ENCODE results near the gene CCDC149.

The CCDC149 gene

GRCh38 chr4:24877868-24878635 lies 34.8 kb downstream of the CCDC149 start:
- no peak for DNase-seq

GRCh38 chr4:24876431-24876830 lies 36.4 kb downstream of the CCDC149 start:
- no peak for DNase-seq

- no peak for DNase-seq
Measured at GRCh38 chr4:24872720-24873119, 40.1 kb downstream of the CCDC149 start.

- no peak for DNase-seq
Measured at GRCh38 chr4:24871210-24871609, 41.6 kb downstream of the CCDC149 start.

- DNase-seq, result no peak
Measured at GRCh38 chr4:24867766-24868296, 45.0 kb downstream of the CCDC149 start.

- no peak for DNase-seq
Measured at GRCh38 chr4:24867251-24867650, 45.6 kb downstream of the CCDC149 start.

GRCh38 chr4:24865401-24865800 lies 47.4 kb downstream of the CCDC149 start:
- DNase-seq, result no peak

- no peak for DNase-seq
Measured at GRCh38 chr4:24863799-24864198, 49.0 kb downstream of the CCDC149 start.

GRCh38 chr4:24862073-24862751 lies 50.6 kb downstream of the CCDC149 start:
- no peak for DNase-seq

GRCh38 chr4:24858550-24858949 lies 54.3 kb downstream of the CCDC149 start:
- no peak for DNase-seq

- no peak for DNase-seq
Measured at GRCh38 chr4:24858026-24858425, 54.8 kb downstream of the CCDC149 start.

GRCh38 chr4:24856586-24856985 lies 56.3 kb downstream of the CCDC149 start:
- no peak for DNase-seq

GRCh38 chr4:24855741-24856140 lies 57.1 kb downstream of the CCDC149 start:
- DNase-seq, result no peak

GRCh38 chr4:24853142-24853541 lies 59.7 kb downstream of the CCDC149 start:
- no peak for DNase-seq

- no peak for DNase-seq
Measured at GRCh38 chr4:24850674-24851073, 62.2 kb downstream of the CCDC149 start.

GRCh38 chr4:24849756-24850155 lies 63.1 kb downstream of the CCDC149 start:
- no peak for DNase-seq

- DNase-seq, result no peak
Measured at GRCh38 chr4:24849351-24849750, 63.5 kb downstream of the CCDC149 start.

GRCh38 chr4:24846716-24847115 lies 66.1 kb downstream of the CCDC149 start:
- no peak for DNase-seq

GRCh38 chr4:24845902-24846301 lies 66.9 kb downstream of the CCDC149 start:
- no peak for DNase-seq

- no peak for DNase-seq
Measured at GRCh38 chr4:24845132-24845531, 67.7 kb downstream of the CCDC149 start.

- DNase-seq, result no peak
Measured at GRCh38 chr4:24843096-24843495, 69.7 kb downstream of the CCDC149 start.

GRCh38 chr4:24842356-24842755 lies 70.5 kb downstream of the CCDC149 start:
- DNase-seq, result no peak

GRCh38 chr4:24840826-24841543 lies 71.9 kb downstream of the CCDC149 start:
- no peak for DNase-seq

GRCh38 chr4:24840362-24840761 lies 72.5 kb downstream of the CCDC149 start:
- no peak for DNase-seq
